ENCODE results near the gene CELF5. TPM values are rescaled to one million over a fixed set of nuclear protein-coding genes. Genes with fewer than 3 reads are reported as not detected.

Gene CELF5
- total and polyA plus RNA-seq, 10 of the 15 experiments (the other 5 are each of a cell fraction or from before 2014, with no cell fraction given), result 0.01 to 0.04 TPM; not detected in 8

- SMC1A ChIA-PET (ENCODE audit: uncharacterized antibody, unreplicated experiment), result interaction anchor here (1.2 to 1.5 kb wide), 2 partner anchors 89 to 91 kb away, joined by 4 to 5 read pairs; no protein-coding TSS in a partner anchor
- Histone ChIP-seq H3K27ac (ENCODE audit: control insufficient read depth, insufficient read depth) (no peak overlapping the region), H3K4me1 (ENCODE audit: control insufficient read depth, insufficient read depth, low read length) (no peaks in the 10 kb centered on the region), H3K27me3 (replicated peaks in 1 of 2; ENCODE audit: control insufficient read depth in 2 of 2, insufficient read depth in 2 of 2, low read length in 1 of 2) (no peaks in the 10 kb centered on the region; a peak in 2 of 4 replicates), H3K79me2 (ENCODE audit: control insufficient read depth, insufficient read depth, low read length) (no peaks in the 10 kb centered on the region), H4K20me1 (ENCODE audit: control insufficient read depth, insufficient read depth) (no peaks in the 10 kb centered on the region), H3K9me3 (replicated peaks; ENCODE audit: control insufficient read depth, insufficient read depth, low read length) (no peaks in the 10 kb centered on the region), H2AFZ (ENCODE audit: control insufficient read depth, low read depth, low read length) (no peak overlapping the region), H3K9ac (ENCODE audit: control insufficient read depth, insufficient read depth, low read length) (no peak overlapping the region), H3K4me3 (no peak overlapping the region), H3K4me2 (ENCODE audit: control insufficient read depth, insufficient read depth) (no peak overlapping the region), H3K36me3 (ENCODE audit: control insufficient read depth in 2 of 2, insufficient read depth in 2 of 2, low read length in 1 of 2) (no peaks in the 10 kb centered on the region)
- FAIRE-seq (no peak), DNase-seq (ENCODE audit: low read depth, low spot score) (no peak), ATAC-seq (no peak)
- intact Hi-C loops (cut with micrococcal nuclease; ENCODE audit: unreplicated experiment) (loop anchor here (5.0 kb wide), 1 partner anchor 87 kb away; no protein-coding TSS in a partner anchor), in situ Hi-C loops (cut with MboI) (no loop called here)
- BruUV-seq (replicated peaks), result no TSS peak
- RAD21 ChIA-PET (ENCODE audit: unreplicated experiment), result no interaction called here
- POLR2A ChIA-PET, result interaction anchor here (0.6 kb wide), 1 partner anchor 200 kb away, joined by 3 read pairs; no protein-coding TSS in a partner anchor
- 36% methylated on average over 11 of the region's 11 CpGs for WGBS (ENCODE audit: insufficient coverage, insufficient replicate concordance, low lambda C conversion rate, missing lambda C conversion rate)
- CTCF ChIA-PET, result interaction anchor here (1.3 to 1.9 kb wide), 2 partner anchors 13 to 89 kb away, joined by 3 to 11 read pairs; no protein-coding TSS in a partner anchor
- TF ChIP-seq, protein P1, sequence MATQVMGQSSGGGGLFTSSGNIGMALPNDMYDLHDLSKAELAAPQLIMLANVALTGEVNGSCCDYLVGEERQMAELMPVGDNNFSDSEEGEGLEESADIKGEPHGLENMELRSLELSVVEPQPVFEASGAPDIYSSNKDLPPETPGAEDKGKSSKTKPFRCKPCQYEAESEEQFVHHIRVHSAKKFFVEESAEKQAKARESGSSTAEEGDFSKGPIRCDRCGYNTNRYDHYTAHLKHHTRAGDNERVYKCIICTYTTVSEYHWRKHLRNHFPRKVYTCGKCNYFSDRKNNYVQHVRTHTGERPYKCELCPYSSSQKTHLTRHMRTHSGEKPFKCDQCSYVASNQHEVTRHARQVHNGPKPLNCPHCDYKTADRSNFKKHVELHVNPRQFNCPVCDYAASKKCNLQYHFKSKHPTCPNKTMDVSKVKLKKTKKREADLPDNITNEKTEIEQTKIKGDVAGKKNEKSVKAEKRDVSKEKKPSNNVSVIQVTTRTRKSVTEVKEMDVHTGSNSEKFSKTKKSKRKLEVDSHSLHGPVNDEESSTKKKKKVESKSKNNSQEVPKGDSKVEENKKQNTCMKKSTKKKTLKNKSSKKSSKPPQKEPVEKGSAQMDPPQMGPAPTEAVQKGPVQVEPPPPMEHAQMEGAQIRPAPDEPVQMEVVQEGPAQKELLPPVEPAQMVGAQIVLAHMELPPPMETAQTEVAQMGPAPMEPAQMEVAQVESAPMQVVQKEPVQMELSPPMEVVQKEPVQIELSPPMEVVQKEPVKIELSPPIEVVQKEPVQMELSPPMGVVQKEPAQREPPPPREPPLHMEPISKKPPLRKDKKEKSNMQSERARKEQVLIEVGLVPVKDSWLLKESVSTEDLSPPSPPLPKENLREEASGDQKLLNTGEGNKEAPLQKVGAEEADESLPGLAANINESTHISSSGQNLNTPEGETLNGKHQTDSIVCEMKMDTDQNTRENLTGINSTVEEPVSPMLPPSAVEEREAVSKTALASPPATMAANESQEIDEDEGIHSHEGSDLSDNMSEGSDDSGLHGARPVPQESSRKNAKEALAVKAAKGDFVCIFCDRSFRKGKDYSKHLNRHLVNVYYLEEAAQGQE (IDR thresholded peaks at IDR 0.05; ENCODE audit: low read depth, low read length), result no peak
- TF ChIP-seq STAT3 (IDR thresholded peaks at IDR 0.05; ENCODE audit: low read depth, low read length) (no peak), FOXK2 (IDR thresholded peaks at IDR 0.05) (no peak), GABPA (IDR thresholded peaks at IDR 0.05; ENCODE audit: low read depth) (no peak), ZNF622 (IDR thresholded peaks at IDR 0.05) (no peak), MYB (IDR thresholded peaks at IDR 0.05; ENCODE audit: borderline replicate concordance, low read depth, low read length) (no peak), EED (IDR thresholded peaks at IDR 0.05; ENCODE audit: low read depth) (no peak)
Measured at GRCh38 chr19:3340340-3340739, 115.9 kb downstream of the CELF5 start.
